Panc1 (cell line): ENCODE data around the gene AARS2. TPM values are rescaled to one million over a fixed set of nuclear protein-coding genes. Genes with fewer than 3 reads are reported as not detected.

Experiments used
- ATAC-seq: fragments of 200-7000 bp; cut with Tn5 transposase; 2 replicates; pipeline ENCODE4 v1.9.1; 2020; ENCODE audit warnings: mild to moderate bottlenecking, moderate library complexity
- BruUV-seq: library from RNA; stranded (reverse); fragments of 400-500 nt; replicated peaks from 2 replicates; lab custom pipeline; 2021; lab: Mats Ljungman, UMichigan
- CTCF ChIA-PET: fragments of 300-600 bp; sonication (Branson Sonifier 250); formaldehyde crosslinking; loops from one replicate; lab custom pipeline; 2022; ENCODE audit warnings: antibody characterized with exemption; lab: Charles Lee
- POLR2A ChIA-PET: fragments of 300-600 bp; sonication (Branson Sonifier 250); formaldehyde crosslinking; loops from one replicate; lab custom pipeline; 2022; ENCODE audit warnings: antibody characterized with exemption; lab: Charles Lee
- DNase-seq: peaks from one replicate; pipeline ENCODE4 v3.0.0-alpha.2; 2010; ENCODE audit warnings: low read depth, low spot score
- H3K27ac ChIP-seq: 2 replicates; pipeline ENCODE4 v1.5.1; 2011; ENCODE audit warnings: mild to moderate bottlenecking, low read length, inconsistent platforms
- H3K27me3 ChIP-seq: fragments of 200-500 bp; sonication (Bioruptor generic); 2 replicates; pipeline ENCODE4 v1.6.0; 2014; ENCODE audit warnings: low read length, inconsistent platforms; ENCODE audit not compliant: control insufficient read depth, insufficient read depth
- H3K36me3 ChIP-seq: fragments of 200-500 bp; sonication (Bioruptor generic); 2 replicates; pipeline ENCODE4 v1.5.1; 2014; ENCODE audit warnings: inconsistent platforms, mild to moderate bottlenecking, low read length, moderate library complexity; ENCODE audit not compliant: control insufficient read depth, insufficient read depth
- H3K4me1 ChIP-seq: 2 replicates; pipeline ENCODE4 v1.5.1; 2011; ENCODE audit warnings: inconsistent platforms, mild to moderate bottlenecking, low read length, moderate library complexity; ENCODE audit not compliant: control insufficient read depth, insufficient read depth
- H3K4me3 ChIP-seq, 2 experiments: 2 replicates each; pipeline ENCODE4 v1.5.1; 2011 to 2012; ENCODE audit warnings: low read depth in 2 of 2, low read length in 2 of 2, mild to moderate bottlenecking in 2 of 2, inconsistent platforms in 1 of 2, moderate library complexity in 1 of 2
- H3K9me3 ChIP-seq: fragments of 200-500 bp; sonication (Bioruptor generic); 2 replicates; pipeline ENCODE4 v1.5.1; 2014; ENCODE audit warnings: low read depth, mild to moderate bottlenecking, inconsistent platforms, low read length, moderate library complexity; ENCODE audit not compliant: control insufficient read depth, insufficient read depth
- CTCF ChIP-seq: fragments of 450-650 bp; IDR thresholded peaks from 2 replicates; pipeline ENCODE4 v1.5.1; 2017; ENCODE audit warnings: mild to moderate bottlenecking
- POLR2AphosphoS5 ChIP-seq: IDR thresholded peaks from 2 replicates; pipeline ENCODE4 v1.6.1; 2012; ENCODE audit warnings: mild to moderate bottlenecking, low read depth, low read length, moderate library complexity
- REST ChIP-seq, 2 experiments: IDR thresholded peaks; 2 replicates each; pipeline ENCODE4 v1.6.1; 2011 to 2012; ENCODE audit warnings: low read depth in 2 of 2, control low read depth in 1 of 2, low read length in 1 of 2, mild to moderate bottlenecking in 1 of 2, moderate library complexity in 1 of 2; ENCODE audit not compliant: insufficient read depth in 1 of 2
- SIN3A ChIP-seq: IDR thresholded peaks from 2 replicates; pipeline ENCODE4 v1.6.1; 2012; ENCODE audit warnings: low read depth, mild to moderate bottlenecking, low read length, moderate library complexity, borderline replicate concordance; ENCODE audit not compliant: insufficient read depth
- TCF7L2 ChIP-seq: IDR thresholded peaks from 2 replicates; pipeline ENCODE4 v1.6.1; 2011; ENCODE audit warnings: mild to moderate bottlenecking, low read depth, low read length, inconsistent platforms
- in situ Hi-C: cut with HindIII; loops from 2 replicates; pipeline ENCODE4 v1.10.0; 2016; ENCODE audit warnings: low sequenced_read_pairs, low pct_unique_long_range_greater_than_20kb
- intact Hi-C: fragments of 100-400 bp; cut with micrococcal nuclease; formaldehyde crosslinking; loops from one replicate; pipeline ENCODE4 v1.10.0; 2022; ENCODE audit not compliant: unreplicated experiment
- total RNA-seq: library from RNA; stranded (reverse); gene quantifications from one replicate; pipeline ENCODE4 v1.2.1, GENCODE V29; 2021; ENCODE audit not compliant: unreplicated experiment

The AARS2 gene
- total RNA-seq, 1 experiment from 2014 or later: 13.1 TPM

DNA sequence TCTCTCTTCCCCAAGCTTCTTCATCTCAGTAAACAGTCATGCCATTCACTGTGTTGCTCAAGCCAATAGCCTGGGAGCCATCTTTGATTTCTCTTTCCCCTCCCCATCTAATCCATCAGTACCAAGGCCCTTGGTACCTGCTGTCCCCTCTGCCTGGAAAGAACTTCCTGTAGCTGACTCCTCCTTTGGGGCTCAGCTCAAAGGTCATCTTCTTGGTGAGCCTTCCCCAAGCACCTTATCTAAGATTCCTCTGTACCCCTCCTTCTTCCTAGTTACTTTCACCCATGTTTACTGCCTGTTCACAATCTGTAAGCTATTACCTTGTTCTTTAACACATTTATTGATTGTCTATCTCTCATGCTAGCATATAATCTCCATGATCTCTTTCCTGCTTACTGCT lies 3.5 kb downstream of the AARS2 start:
- Histone ChIP-seq H3K4me3 (no peak overlapping the region), H3K36me3 (peaks cover 6% of the 10 kb centered on the region), H3K27me3 (no peaks in the 10 kb centered on the region), H3K27ac (no peak overlapping the region), H3K9me3 (no peaks in the 10 kb centered on the region), H3K4me1 (peaks cover 7% of the 10 kb centered on the region; the same call in 1 of the 2 replicates)
- CTCF ChIA-PET: interaction anchor here (1.5 kb wide), 1 partner anchor 41 kb away, joined by 7 read pairs; no protein-coding TSS in a partner anchor
- in situ Hi-C loops (no loop called here), intact Hi-C loops (no loop called here)
- TF ChIP-seq REST (IDR thresholded peaks at IDR 0.05; ENCODE audit: insufficient read depth in 1 of 2, low read depth in 2 of 2, low read length in 1 of 2) (no peak), POLR2AphosphoS5 (no peak), SIN3A (no peak), CTCF (no peak), TCF7L2 (no peak)
- DNase-seq: no peak
- POLR2A ChIA-PET: no interaction called here
- ATAC-seq: no peak
- no TSS peak for BruUV-seq

DNA sequence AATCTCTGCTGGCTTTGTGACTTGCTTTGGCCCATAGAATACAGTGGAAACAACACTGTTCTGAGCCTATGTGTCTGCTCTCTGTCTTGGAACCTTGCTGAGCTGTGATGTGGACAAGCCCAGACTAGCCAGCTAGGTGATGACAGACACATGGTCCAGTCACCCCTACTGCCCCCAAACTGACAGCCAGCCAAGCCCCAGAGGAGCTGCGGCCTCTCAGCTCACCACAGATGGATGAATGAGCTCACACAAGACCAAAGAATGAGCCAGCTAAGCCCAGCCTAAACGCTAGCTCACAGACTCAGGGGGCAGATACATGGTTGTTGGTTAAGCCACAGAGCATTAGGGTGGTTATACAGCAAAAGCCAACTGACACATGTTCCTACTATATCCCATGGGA lies 4.1 kb downstream of the AARS2 start:
- H3K4me1 ChIP-seq: peaks cover 7% of the 10 kb centered on the region; the same call in 1 of the 2 replicates
- H3K27me3 ChIP-seq: no peaks in the 10 kb centered on the region
- in situ Hi-C loops: no loop called here
- peaks cover 6% of the 10 kb centered on the region for H3K36me3 ChIP-seq
- ChIA-PET CTCF (interaction anchor here (1.5 kb wide), 1 partner anchor 41 kb away, joined by 7 read pairs; no protein-coding TSS in a partner anchor), POLR2A (no interaction called here)
- H3K9me3 ChIP-seq: no peaks in the 10 kb centered on the region
- ATAC-seq: no peak
- intact Hi-C loops: no loop called here
- H3K27ac ChIP-seq: no peak overlapping the region
- no peak overlapping the region for H3K4me3 ChIP-seq
- BruUV-seq: TSS peak; percentile 36
- DNase-seq: no peak
- TF ChIP-seq POLR2AphosphoS5 (no peak), TCF7L2 (no peak), REST (IDR thresholded peaks at IDR 0.05; ENCODE audit: insufficient read depth in 1 of 2, low read depth in 2 of 2, low read length in 1 of 2) (no peak), CTCF (no peak), SIN3A (no peak)
